HG02759 (cell line): ENCODE measurements around the gene CEBPG.

Source experiments
- ATAC-seq: cut with Tn5 transposase; IDR thresholded peaks from one replicate; pipeline ENCODE4 v1.9.1; 2021; ENCODE audit warnings: mild to moderate bottlenecking, moderate library complexity; ENCODE audit not compliant: unreplicated experiment

The CEBPG gene

DNA sequence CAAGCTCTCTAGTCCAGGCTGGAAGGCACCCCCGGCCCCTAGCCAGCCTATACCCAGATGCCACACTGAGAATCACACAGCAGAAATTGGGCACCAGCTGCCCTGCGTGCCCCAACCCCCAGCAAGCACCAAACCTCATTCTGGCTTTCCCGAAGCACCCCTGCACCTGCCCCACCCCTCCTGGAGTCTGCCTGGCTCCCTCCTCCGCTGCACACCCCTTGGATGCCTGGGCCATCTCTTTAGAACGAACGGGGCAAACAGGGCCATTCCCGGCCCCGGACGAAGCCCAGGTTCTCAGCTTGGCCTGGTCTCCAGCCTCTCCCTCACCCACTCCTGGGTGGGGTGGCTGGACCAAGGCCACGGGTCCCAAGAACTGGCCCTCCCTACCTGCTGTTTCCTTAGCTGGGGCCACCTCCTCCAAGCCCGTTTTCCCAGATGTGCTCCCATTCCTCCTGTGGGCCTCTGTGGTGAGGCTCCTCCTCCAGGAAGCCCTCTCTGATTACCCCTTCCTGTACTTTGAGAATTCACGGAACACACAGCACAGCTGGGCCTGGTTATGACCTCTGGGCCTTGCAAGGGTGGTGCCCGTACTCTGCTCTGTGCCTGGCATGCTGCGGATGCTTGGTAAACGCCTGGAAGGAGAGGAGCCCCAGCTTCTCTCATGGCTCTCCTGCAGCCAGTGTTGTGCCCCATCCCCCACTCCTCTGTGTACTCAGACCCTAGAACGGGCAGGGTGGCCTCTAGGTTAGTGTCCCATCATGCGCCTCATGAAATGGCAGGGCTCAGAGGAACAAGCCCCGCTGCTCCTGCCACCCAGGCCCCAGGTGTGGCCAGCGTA is 21.4 kb downstream of the CEBPG start:
- ATAC-seq: no peak

DNA sequence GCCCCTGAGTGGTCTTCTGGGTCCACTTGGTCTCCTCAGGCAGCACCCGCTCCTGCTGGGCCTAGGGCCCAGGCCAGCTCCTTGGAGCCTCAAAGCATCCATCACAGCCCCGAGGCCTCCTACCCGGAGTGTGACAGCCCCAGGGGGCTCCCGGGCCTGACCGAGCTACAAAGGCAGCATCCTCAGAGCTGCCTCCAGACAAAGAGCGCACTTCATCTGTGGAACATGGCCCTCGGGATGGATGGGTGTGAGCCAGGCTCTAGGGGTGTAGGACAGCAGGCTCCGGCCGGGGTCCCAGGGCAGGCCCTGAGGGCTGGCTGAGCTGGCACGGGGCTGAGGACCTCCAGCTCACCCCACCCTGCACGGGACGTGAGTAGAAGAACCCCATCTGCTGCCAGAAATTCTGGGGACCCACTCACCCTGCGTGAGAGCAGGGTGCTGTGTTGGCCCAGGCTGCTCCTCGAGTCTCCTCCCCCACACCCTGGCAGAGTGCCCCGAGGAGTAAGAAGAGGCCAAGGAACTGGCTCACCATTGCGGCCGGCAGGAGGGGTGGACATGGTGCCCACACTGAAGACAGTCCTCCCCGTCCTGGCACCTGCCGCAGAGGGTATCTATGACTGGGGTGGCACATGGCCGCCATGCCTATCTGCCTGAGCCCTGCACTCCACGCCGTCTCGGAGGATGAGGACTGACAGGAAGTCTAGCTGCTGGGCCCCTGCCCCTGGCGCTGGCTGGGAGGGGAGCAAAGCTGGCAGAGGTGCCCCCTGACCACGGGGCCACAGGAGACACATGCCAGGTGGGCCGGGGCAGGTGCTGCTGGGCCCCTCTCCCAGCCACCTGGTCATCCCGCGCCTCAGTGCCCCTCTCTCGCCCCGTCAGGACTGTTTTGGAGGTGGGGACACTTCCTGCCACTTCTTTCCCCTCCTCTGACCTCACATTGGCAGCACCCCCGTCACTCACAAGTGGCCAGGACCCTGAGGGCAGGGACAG is 22.3 kb downstream of the CEBPG start:
- ATAC-seq: no peak

DNA sequence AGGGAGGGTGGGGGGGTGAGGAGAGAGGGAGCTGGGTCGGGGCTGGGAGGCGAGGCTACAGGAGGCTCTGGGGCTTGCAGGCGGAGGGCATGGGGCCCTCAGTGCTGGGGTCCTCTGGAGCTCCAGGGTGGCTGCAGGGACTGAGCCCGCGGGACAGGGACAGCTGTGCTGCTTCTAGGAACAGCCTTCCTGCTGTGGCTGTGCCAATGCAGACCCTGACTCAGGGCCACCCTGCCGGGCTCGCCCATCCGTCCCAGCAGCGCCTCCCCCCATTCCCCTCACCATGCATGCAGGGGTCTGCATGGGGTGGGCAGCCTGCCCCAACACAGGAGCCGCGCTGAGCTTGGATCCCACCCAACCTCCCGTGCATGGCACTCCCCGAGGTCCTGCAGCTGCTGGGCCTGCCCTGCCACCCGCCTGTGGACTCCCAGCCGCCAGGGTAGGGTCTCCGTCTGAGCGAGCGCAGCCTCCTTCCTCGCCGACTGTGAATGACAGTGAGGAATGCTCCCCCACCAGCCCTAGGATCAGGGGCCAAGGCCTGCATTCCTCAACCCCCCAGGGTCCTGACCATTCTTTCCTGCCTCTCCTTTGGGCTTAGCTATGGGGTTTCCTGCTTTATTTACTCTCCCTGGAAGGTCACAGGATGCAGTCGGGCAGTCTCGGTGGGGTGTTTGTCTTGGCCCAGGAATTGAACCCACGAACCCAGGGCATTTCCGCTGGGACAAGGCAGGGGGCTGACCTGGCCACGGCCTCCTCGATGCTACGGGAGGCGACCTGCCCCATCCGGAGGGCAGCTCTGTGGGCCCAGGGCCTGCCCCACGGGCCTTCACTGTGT is 23.4 kb downstream of the CEBPG start:
- no peak for ATAC-seq

DNA sequence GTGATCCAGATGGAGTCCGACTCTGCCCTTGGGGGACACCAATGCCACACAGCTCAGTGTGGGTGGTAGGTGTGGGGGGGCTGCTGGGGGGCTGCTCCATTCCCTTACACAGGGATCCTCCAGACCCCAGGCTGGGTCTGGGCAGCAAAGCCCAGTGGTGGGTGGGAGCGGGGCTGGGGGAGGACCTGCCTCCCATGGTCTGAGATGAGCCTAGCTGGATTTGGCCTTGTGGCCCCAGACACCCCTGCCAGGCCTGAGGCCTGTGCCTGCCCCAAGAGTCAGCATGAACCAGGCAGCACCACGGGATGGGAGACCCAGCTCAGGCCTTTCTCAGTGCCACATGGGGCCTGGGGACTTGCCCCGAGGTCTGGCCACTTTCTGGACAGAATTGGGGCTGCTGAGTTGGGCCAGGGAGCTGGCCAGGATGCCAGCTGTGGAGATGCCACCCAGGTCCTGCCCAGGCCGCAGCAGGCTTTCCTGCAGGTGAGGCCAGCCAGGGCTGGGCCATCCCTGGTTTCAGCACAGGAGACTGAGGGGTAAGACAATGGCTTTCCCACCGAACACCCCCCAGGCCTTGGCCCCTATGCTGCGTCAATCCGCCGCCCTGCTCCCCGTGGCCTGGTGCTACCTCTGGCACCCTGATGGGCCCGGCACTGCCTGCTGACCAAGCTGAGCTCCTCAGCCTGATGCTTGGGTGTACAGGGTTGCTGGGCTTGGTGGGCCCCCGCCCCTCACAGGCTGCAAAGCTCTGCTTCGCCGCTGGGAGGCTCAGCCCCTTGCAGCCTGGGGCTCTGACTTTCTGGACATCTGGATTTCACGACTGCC is 24.2 kb downstream of the CEBPG start:
- no peak for ATAC-seq

DNA sequence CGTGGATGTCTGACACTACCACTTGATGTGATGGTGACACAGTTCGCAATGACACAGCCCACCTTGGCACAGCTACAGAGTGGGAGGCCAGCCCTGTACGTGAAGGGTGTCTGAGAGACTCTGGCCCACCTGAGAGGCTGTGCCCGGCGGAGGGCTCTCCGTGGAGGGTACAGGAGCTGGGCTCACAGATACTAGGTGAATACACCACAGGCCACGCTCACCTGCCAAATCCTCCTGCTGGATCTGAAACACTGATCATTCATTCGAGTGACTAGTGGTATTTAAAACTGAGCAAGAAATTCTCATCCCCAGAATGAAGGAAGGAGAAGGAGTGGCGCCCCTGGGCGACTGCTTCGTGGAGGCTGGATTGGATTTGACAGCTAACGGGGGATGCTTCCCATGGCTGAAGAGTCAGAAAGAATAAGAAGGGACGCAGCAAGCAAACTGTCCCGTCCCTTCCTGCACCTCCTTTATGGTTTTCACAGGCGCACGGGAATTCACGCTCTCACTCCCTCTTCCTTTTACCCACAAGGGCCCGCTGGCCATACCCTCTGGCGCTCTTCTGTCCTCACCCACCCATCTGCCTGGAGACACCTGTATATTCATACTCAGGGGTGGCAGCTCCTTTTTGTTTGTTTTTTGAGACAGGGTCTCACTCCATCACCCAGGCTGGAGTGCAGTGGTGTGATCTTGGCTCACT is 25.0 kb downstream of the CEBPG start:
- ATAC-seq: no peak

DNA sequence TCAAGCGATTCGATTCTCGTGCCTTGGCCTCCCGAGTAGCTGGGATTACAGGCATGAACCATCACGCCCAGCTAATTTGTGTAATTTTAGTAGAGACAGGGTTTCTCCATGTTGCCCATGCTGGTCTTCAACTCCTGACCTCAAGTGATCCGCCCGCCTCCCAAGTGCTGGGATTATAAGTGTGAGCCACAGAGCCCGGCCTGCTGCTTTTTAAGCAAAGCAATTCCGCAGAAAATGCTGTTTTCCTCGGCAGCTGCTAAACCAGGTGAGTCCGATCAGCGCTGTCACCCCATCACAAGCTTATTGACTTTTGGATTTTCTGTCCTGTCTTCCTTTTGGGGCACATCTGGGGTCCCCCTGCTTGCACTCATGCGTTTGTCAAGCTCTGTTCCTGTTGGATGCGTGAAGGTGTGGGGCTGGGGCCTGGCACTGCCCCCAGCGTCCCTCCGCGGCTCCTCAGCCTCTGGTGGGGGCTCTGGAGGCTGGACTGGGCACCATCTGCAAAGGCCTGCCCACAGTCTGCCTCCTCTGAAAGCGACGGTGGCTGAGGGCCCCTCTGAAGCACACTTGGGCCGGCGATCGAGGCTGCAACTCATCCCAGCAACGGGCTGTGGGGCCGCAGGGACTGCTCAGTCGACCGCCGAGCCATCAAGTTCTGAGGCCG is 25.7 kb downstream of the CEBPG start:
- no peak for ATAC-seq

DNA sequence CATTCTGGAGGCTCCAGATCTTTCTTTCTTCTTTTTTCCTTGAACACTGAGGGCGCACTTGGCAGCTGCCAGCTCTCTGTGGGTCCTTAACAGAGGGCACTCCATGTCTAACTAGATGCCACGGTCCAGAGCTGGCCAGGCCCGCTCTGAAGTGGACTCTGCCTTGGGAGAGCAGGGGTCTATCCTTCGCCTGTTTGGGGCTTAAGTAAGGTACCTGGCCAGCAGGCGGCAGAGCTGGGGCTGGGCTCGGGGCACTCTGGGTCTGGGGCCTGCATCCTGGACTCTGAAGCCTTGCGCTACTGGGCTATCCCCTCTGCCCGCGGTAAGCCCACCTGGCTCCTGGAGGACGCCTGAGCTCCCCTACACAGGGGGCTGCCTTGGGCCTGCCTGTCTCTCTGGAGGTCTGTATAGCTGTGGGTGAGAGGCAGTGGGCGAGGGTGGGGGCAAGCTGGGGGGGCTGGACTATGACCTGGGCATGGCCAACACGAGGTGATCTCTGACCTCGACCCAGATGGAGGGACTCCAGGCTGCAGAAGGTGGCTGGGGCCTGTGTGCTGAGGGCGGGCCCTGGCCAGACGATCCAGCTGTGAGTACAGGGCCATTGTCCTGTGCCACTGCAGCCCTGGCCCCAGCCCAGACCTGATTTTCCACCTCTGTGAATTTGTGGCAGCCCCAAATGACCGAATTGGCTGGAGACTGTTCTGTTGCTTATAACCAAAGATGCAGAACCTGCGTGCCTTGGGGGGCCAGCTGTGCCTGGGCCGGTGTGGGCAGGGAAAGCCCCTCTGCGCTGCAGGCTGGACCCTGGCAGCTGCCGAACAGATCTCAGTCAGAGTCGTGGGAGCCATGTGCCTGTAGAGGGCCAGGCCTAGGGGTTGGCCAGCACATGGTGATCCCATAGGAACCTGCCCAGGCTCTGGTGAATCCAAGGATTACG is 26.5 kb downstream of the CEBPG start:
- ATAC-seq: no peak

DNA sequence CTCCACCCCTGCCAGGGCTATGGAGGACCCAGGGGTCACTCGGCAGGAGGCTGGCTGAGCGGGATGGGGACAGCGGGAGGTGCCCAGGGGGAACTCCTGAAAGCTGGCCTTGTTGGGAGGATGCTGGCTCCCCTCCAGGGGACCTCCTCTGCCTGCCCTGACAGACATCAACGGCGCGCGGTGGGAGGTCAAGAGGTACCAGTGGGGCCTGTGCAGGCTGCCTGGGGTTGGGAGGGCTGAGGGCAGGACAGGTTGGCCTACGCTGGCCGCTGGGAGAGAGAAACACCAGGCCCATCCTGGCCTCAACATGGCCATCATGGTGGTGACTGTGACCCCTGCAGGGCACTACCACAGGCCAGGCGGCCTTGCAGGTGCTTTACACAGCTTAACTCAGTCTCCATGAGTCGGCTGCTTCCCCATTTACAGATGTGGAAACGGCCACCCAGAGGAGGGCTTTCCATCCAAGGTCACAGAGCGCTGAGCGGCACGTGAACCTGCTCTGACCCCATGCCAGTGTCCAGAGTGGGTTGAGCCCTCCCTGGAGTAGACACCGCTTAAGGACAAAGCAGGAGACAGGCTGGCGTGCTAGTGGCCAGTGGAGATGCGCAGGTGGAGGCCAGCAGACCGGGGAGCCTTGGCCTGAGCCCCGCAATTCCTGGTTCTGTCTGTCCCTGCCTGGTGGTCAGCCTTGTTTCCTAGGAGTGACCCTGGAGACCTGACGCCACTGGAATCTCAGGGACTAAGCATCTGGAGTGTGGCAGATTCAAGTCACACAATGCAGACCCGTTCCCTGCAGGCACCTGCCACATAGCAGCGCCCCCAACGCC is 27.6 kb downstream of the CEBPG start:
- ATAC-seq: no peak

DNA sequence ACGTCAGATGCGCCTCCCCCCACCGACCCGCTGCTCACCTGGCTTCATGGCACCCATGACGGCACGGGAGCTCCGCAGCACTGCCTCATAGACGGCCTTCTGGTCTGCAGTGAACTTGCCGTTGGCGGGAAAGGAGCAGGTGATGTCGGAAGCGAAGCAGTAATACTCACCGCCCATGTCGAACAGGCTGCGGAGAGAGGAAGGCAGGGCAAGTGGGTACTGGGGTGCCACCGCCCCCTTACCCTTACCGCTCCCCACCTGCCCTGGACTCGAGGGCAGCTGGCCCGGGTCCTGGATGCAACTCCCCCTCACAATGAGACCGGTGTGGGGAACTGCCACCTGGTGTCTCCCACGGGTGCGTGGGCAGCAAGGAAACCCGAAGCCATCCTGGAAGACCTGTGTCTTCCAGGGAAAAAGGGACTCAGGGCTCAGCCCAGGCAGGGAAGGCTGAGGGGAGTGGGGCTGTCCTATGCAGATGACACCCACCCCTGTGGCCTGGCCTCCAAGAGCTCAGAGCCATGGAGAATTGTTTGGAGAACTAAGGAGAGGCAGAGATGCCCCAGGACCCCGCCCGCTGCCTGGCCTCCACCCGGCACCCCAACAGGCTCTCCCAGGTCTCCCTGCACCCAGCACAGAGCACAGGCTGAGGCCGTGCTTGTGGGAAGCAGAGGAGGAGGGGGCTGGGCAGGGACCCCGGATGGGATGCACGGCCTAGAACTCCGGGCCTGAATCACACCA is 28.3 kb downstream of the CEBPG start:
- ATAC-seq: no peak

DNA sequence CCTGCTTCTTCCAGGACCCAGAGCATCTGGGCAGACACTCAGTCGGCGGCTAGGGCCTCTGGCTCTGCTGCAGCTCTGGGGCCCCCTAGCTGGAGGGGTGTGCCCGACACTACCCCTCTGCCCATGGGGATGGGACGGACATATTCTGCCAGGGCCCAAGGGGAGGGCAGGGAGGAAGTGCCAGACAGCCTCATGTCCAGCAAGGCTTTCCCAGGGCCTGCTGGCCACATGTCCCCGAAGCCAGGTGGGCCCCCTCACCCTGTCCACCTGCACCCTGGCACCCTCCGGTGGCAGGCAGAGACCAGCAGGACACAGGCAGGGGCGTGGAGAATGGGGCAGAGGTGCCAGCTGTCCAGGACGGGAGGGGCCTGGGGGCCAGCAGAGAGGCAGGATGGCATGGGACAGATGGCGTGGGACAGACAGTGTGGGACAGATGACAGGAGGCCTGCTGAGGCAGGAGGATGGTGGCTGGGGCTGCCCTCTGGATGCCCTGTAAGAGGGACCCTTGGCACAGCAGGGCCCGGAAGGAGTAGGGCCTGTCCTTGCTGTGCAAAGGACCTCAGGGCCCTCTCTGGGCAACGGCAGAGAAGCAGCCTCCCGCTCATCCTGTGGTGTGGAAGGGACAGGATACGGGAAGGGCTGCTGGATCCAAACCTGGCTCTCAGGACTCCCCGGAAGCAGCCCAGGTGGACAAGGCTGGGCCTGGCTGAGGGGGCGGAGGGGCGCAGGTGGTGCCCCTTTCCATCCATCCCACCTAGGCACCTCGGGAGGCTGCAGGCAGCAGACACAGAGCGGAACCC is 29.1 kb downstream of the CEBPG start:
- no peak for ATAC-seq

DNA sequence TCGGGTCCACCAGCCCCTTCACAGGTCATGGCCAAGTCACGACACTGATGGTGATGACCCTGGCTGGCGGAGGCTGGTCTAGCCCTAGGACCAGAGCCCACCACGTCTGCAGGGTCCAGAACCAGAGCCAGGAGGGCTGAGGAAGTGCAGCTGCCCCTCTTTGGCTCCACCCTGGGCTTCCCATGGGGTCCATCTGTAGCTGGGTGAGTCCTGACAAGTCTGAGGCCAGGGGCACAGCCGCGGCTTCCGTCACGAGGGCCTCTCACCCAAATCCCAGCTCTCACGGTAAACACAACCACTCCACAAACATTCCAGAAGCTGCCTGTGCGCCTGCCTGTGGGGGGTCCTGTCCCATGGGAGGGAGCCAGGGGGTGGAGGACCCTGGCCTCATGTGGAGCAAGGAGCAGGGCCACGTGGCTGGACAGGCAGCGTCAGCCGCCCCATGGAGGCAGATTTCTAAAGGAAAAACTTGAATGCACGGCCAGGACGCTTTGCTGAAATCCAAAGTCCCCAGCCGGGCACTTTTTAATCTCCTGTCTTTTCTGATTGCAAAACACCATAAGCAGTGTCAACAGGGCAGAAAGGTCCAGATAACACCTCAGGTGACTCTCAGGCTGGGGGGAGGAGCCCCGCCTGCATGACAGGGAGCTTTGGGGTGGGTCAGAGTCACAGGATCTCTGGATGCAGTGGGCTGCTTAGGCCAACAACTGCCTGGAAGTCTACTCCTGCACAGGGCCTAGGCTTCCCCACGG is 29.9 kb downstream of the CEBPG start:
- no peak for ATAC-seq

DNA sequence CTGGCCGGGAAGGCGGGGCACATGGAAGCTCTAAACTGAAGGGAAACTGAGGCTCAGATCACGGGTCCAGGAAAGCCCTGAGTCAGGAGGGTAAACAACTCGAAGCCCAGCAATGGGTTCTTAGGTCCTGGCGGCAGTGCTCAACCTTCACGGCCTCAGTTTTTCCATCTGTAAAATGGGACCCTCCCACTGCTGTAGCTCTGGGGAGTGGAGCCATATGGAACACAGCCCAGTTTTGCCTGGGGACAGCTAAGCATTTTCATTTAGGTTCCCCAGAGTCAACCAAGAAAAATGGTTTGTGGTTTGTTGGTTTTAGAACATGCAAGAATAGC is 30.4 kb downstream of the CEBPG start:
- ATAC-seq: no peak

DNA sequence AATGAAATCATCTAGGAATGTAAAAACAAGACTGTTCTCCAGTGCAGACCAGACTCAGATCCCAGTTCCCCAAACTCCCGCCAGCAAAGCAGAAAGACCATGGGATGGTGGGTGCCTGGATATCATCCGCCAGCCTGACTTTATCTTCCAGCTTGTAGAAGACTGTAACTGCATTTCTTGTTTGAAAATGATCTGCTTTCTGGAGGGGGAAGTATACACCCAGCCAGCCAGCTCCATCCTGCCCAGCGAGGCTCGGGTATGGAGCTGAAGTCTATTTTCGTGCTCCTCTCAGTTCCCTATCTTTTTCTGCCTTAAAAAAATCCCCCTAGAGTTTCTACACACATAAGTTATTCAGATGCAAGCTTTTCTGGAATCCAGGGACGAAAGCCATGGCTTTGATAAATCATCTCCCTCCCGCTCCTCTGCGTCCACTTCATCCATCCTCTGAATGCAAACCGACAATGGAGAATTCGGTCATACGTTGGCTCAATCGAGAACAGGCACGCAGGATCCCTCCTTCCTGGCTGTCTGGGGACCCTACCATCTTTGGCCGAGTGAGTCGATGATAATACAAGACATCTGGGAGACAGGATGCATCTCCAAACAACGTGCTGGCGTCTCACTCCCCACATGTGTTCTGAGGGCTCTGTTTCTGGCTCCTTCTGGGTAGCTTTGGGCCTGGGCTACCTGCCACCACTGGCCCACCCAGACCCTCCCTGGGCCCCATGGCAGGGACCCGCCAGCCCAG is 31.2 kb downstream of the CEBPG start:
- no peak for ATAC-seq

DNA sequence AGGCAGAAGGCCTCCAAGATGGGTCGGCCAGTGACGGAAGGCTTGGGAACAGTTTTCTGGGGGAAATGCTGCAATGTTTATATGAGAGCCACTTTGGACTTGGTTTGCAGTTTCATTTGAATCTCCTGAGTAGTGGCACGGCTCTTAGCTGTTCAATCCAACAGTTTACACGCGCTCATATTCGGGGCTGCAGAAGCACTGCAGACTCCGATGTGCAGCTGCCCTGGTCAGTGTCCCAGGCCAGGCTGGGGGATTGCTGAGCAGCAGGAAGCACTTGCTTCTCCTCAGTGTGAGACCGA is 31.7 kb downstream of the CEBPG start:
- ATAC-seq: no peak
